OCI-LY7 (cell line): Measurements from ENCODE around the gene PEX14. TPM values are rescaled to one million over a fixed set of nuclear protein-coding genes. Genes with fewer than 3 reads are reported as not detected.

Experiments used
- BruUV-seq: library from RNA; stranded (reverse); fragments of 400-500 nt; replicated peaks from 2 replicates; lab custom pipeline; 2021; lab: Mats Ljungman, UMichigan
- CTCF ChIA-PET: fragments of 300-600 bp; sonication (Branson Sonifier 250); formaldehyde crosslinking; loops from one replicate; lab custom pipeline; 2022; ENCODE audit warnings: antibody characterized with exemption; ENCODE audit not compliant: unreplicated experiment; lab: Charles Lee
- POLR2A ChIA-PET: fragments of 300-600 bp; sonication (Branson Sonifier 250); formaldehyde crosslinking; loops from one replicate; lab custom pipeline; 2022; ENCODE audit warnings: antibody characterized with exemption; lab: Charles Lee
- DNase-seq: peaks from one replicate; pipeline ENCODE4 v3.0.0-alpha.2; 2015; ENCODE audit warnings: low spot score
- H2AFZ ChIP-seq: fragments of 200-600 bp; sonication (generic), shearing (Covaris generic); 2 replicates; pipeline ENCODE4 v1.6.1; 2014; ENCODE audit warnings: mild to moderate bottlenecking, antibody characterized with exemption, low read length, moderate library complexity
- H3K27ac ChIP-seq: fragments of 200-600 bp; sonication (generic); 2 replicates; pipeline ENCODE4 v1.5.1; 2014; ENCODE audit warnings: mixed run types, low read depth, mild to moderate bottlenecking, moderate library complexity, low read length, inconsistent platforms; ENCODE audit not compliant: poor library complexity, severe bottlenecking
- H3K36me3 ChIP-seq: fragments of 200-600 bp; sonication (generic); 2 replicates; pipeline ENCODE4 v1.6.1; 2014; ENCODE audit warnings: mild to moderate bottlenecking, antibody characterized with exemption, low read length, moderate library complexity, mixed read lengths; ENCODE audit not compliant: insufficient read depth
- H3K4me1 ChIP-seq: fragments of 200-600 bp; sonication (generic); 2 replicates; pipeline ENCODE4 v1.5.1; 2014; ENCODE audit warnings: mild to moderate bottlenecking, low read length; ENCODE audit not compliant: insufficient read depth, poor library complexity, severe bottlenecking
- H3K4me2 ChIP-seq: fragments of 200-600 bp; sonication (generic); 2 replicates; pipeline ENCODE4 v1.6.1; 2014; ENCODE audit warnings: mild to moderate bottlenecking, low read length
- H3K4me3 ChIP-seq: fragments of 200-600 bp; sonication (generic); 2 replicates; pipeline ENCODE4 v1.5.1; 2014; ENCODE audit warnings: mild to moderate bottlenecking, low read depth, low read length; ENCODE audit not compliant: poor library complexity, severe bottlenecking
- H3K79me2 ChIP-seq: fragments of 200-600 bp; sonication (generic); 2 replicates; pipeline ENCODE4 v1.6.1; 2016; ENCODE audit warnings: low read depth, mild to moderate bottlenecking, low read length, moderate library complexity, mixed read lengths; ENCODE audit not compliant: insufficient read depth
- H3K9me2 ChIP-seq: fragments of 200-600 bp; sonication (generic); 2 replicates; pipeline ENCODE4 v1.6.1; 2016; ENCODE audit warnings: mild to moderate bottlenecking, low read length, mixed read lengths; ENCODE audit not compliant: insufficient read depth
- H3K9me3 ChIP-seq: fragments of 200-600 bp; sonication (generic); 2 replicates; pipeline ENCODE4 v1.6.1; 2014; ENCODE audit warnings: mild to moderate bottlenecking, mixed run types, low read length, mixed read lengths
- H4K20me1 ChIP-seq: fragments of 200-600 bp; sonication (generic); 2 replicates; pipeline ENCODE4 v1.6.1; 2014; ENCODE audit warnings: mild to moderate bottlenecking, antibody characterized with exemption, low read length, moderate library complexity, mixed read lengths; ENCODE audit not compliant: insufficient read depth
- CTCF ChIP-seq: fragments of 200-600 bp; sonication (generic); conservative IDR thresholded peaks from 2 replicates; pipeline ENCODE4 v1.5.1; 2014; ENCODE audit warnings: mild to moderate bottlenecking, antibody characterized with exemption, low read length, moderate library complexity, mixed read lengths
- EZH2phosphoT487 ChIP-seq: fragments of 200-600 bp; sonication (generic); IDR thresholded peaks from 2 replicates; pipeline ENCODE4 v1.6.1; 2018; ENCODE audit warnings: low read depth, borderline replicate concordance, mild to moderate bottlenecking, mixed run types, antibody characterized with exemption, low read length, moderate library complexity, mixed read lengths
- intact Hi-C: fragments of 100-400 bp; cut with micrococcal nuclease; formaldehyde crosslinking; loops from one replicate; pipeline ENCODE4 v1.10.0; 2022; ENCODE audit not compliant: unreplicated experiment
- total RNA-seq, 2 experiments: library from RNA; depleted of rRNA in 1 of 2; stranded (reverse); fragments of >200 nt in 1 of 2; shearing (Covaris generic) in 1 of 2; gene quantifications; 2 replicates each; pipeline ENCODE4 v1.2.3, GENCODE V29; 2014 to 2022

PEX14 gene
- total RNA-seq, 2 experiments from 2014 or later = 14.6 to 24.3 TPM

- H3K36me3 ChIP-seq = no peaks in the 10 kb centered on the region
Measured at GRCh38 chr1:10639775-10640578, 165.2 kb downstream of the PEX14 start.

GRCh38 chr1:10640843-10641553, 166.2 kb downstream of the PEX14 start:
- intact Hi-C loops = no loop called here
- BruUV-seq = no TSS peak

More at GRCh38 chr1:10639775-10640578, 165.2 kb downstream of the PEX14 start:
- no peak overlapping the region for H2AFZ ChIP-seq
- no peak overlapping the region for H3K4me3 ChIP-seq
- POLR2A ChIA-PET = no interaction called here
- CTCF ChIA-PET = no interaction called here
- H4K20me1 ChIP-seq = no peaks in the 10 kb centered on the region
- intact Hi-C loops = no loop called here
- no peak for TF ChIP-seq EZH2phosphoT487
- no peak for TF ChIP-seq CTCF
- no peaks in the 10 kb centered on the region for H3K4me1 ChIP-seq
- H3K9me3 ChIP-seq = no peaks in the 10 kb centered on the region
- H3K27ac ChIP-seq = no peak overlapping the region
- BruUV-seq = no TSS peak
- no peak for DNase-seq
- H3K79me2 ChIP-seq = no peaks in the 10 kb centered on the region
- no peaks in the 10 kb centered on the region for H3K9me2 ChIP-seq
- no peak overlapping the region for H3K4me2 ChIP-seq

More at GRCh38 chr1:10640843-10641553, 166.2 kb downstream of the PEX14 start:
- no peaks in the 10 kb centered on the region for H3K79me2 ChIP-seq
- TF ChIP-seq CTCF (no peak), EZH2phosphoT487 (no peak)
- CTCF ChIA-PET = no interaction called here
- no peaks in the 10 kb centered on the region for H3K4me1 ChIP-seq
- no peaks in the 10 kb centered on the region for H4K20me1 ChIP-seq
- no peak overlapping the region for H3K27ac ChIP-seq
- H3K9me2 ChIP-seq = no peaks in the 10 kb centered on the region
- DNase-seq = no peak
- H3K4me2 ChIP-seq = no peak overlapping the region
- H2AFZ ChIP-seq = no peak overlapping the region
- no peaks in the 10 kb centered on the region for H3K36me3 ChIP-seq
- POLR2A ChIA-PET = interaction anchor here (0.6 kb wide), 1 partner anchor 669 kb away, joined by 7 read pairs; no protein-coding TSS in a partner anchor
- H3K9me3 ChIP-seq = no peaks in the 10 kb centered on the region
- no peak overlapping the region for H3K4me3 ChIP-seq
